GM18508 (cell line): ENCODE measurements around the gene ADCY5.

Source experiments
- ATAC-seq: cut with Tn5 transposase; IDR thresholded peaks from one replicate; pipeline ENCODE4 v1.9.1; 2021; ENCODE audit warnings: moderate number of reproducible peaks; ENCODE audit not compliant: insufficient read depth, unreplicated experiment

The ADCY5 gene

GRCh38 chr3:123347691-123348264 is 101.1 kb downstream of the ADCY5 start:
- ATAC-seq = no peak

- ATAC-seq = no peak
These were observed 101.7 kb downstream of the ADCY5 start for GRCh38 chr3:123347205-123347604.

- no peak for ATAC-seq
These were observed 102.9 kb downstream of the ADCY5 start for GRCh38 chr3:123346021-123346420.

GRCh38 chr3:123344907-123345594 is 103.8 kb downstream of the ADCY5 start:
- no peak for ATAC-seq

GRCh38 chr3:123344175-123344906 is 104.5 kb downstream of the ADCY5 start:
- no peak for ATAC-seq

- no peak for ATAC-seq
These were observed 105.4 kb downstream of the ADCY5 start for GRCh38 chr3:123343296-123344174.

GRCh38 chr3:123342631-123343080 is 106.2 kb downstream of the ADCY5 start:
- no peak for ATAC-seq

- ATAC-seq = no peak
These were observed 106.8 kb downstream of the ADCY5 start for GRCh38 chr3:123341871-123342630.

- ATAC-seq = no peak
These were observed 108.6 kb downstream of the ADCY5 start for GRCh38 chr3:123340336-123340735.

GRCh38 chr3:123339302-123339701 is 109.6 kb downstream of the ADCY5 start:
- ATAC-seq = no peak

GRCh38 chr3:123338620-123339061 is 110.2 kb downstream of the ADCY5 start:
- no peak for ATAC-seq

- ATAC-seq = no peak
These were observed 110.8 kb downstream of the ADCY5 start for GRCh38 chr3:123337948-123338619.

- no peak for ATAC-seq
These were observed 111.7 kb downstream of the ADCY5 start for GRCh38 chr3:123337226-123337625.

- no peak for ATAC-seq
These were observed 112.4 kb downstream of the ADCY5 start for GRCh38 chr3:123336441-123336851.

- ATAC-seq = no peak
These were observed 112.9 kb downstream of the ADCY5 start for GRCh38 chr3:123336001-123336400.

- no peak for ATAC-seq
These were observed 113.8 kb downstream of the ADCY5 start for GRCh38 chr3:123335007-123335670.

- no peak for ATAC-seq
These were observed 114.8 kb downstream of the ADCY5 start for GRCh38 chr3:123334056-123334455.

GRCh38 chr3:123333401-123333800 is 115.5 kb downstream of the ADCY5 start:
- ATAC-seq = no peak
